NB4 (cell line): ENCODE results near the gene TRERF1.

Experiments used
- DNase-seq: peaks from one replicate; pipeline ENCODE4 v3.0.0; 2010; ENCODE audit warnings: low read depth
- H3K4me3 ChIP-seq: one replicate; pipeline ENCODE4 v1.5.1; 2011; ENCODE audit warnings: mild to moderate bottlenecking, low read depth, low read length, moderate library complexity
- CTCF ChIP-seq: IDR thresholded peaks from one replicate; pipeline ENCODE4 v1.5.1; 2012; ENCODE audit warnings: low read depth, low read length
- MAX ChIP-seq: IDR thresholded peaks from 2 replicates; pipeline ENCODE4 v1.6.1; 2011; ENCODE audit warnings: low read depth, low read length
- MYC ChIP-seq: IDR thresholded peaks from 2 replicates; pipeline ENCODE4 v1.6.1; 2011; ENCODE audit warnings: low read depth, low read length
- POLR2A ChIP-seq: IDR thresholded peaks from 2 replicates; pipeline ENCODE4 v1.6.1; 2011; ENCODE audit warnings: mild to moderate bottlenecking; ENCODE audit not compliant: insufficient read length; ENCODE audit errors: extremely low read depth

TRERF1 gene

GRCh38 chr6:42354702-42355101 lies 97.0 kb downstream of the TRERF1 start:
- H3K4me3 ChIP-seq = no peak overlapping the region
- DNase-seq = no peak
- no peak for TF ChIP-seq POLR2A
- no peak for TF ChIP-seq MYC
- TF ChIP-seq CTCF = no peak
- TF ChIP-seq MAX = no peak

GRCh38 chr6:42352856-42353564 lies 98.7 kb downstream of the TRERF1 start:
- TF ChIP-seq POLR2A (no peak), MAX (no peak), CTCF (no peak), MYC (no peak)
- DNase-seq = no peak
- H3K4me3 ChIP-seq = no peak overlapping the region

- TF ChIP-seq MAX (no peak), CTCF (no peak), MYC (no peak), POLR2A (no peak)
- no peak overlapping the region for H3K4me3 ChIP-seq
- DNase-seq = no peak
Measured at GRCh38 chr6:42350911-42351310, 100.8 kb downstream of the TRERF1 start.

GRCh38 chr6:42349753-42350511 lies 101.8 kb downstream of the TRERF1 start:
- no peak overlapping the region for H3K4me3 ChIP-seq

GRCh38 chr6:42347456-42347855 lies 104.3 kb downstream of the TRERF1 start:
- DNase-seq = no peak
- TF ChIP-seq MYC (no peak), MAX (no peak), POLR2A (no peak), CTCF (no peak)
- no peak overlapping the region for H3K4me3 ChIP-seq

More at GRCh38 chr6:42349753-42350511, 101.8 kb downstream of the TRERF1 start:
- TF ChIP-seq POLR2A = no peak
- TF ChIP-seq MAX = peak; percentile 57
- no peak for DNase-seq

- no peak overlapping the region for H3K4me3 ChIP-seq
- DNase-seq = no peak
- no peak for TF ChIP-seq CTCF
- TF ChIP-seq MAX = no peak
- no peak for TF ChIP-seq MYC
- no peak for TF ChIP-seq POLR2A
Measured at GRCh38 chr6:42345696-42346416, 105.9 kb downstream of the TRERF1 start.
